B cell (primary cell): ENCODE results near the gene PCSK4. TPM values are rescaled to one million over a fixed set of nuclear protein-coding genes. Genes with fewer than 3 reads are reported as not detected.

Experiments used
- ATAC-seq: fragments of 200-7000 bp; cut with Tn5 transposase; one replicate; pipeline ENCODE4 v1.10.0; 2021; ENCODE audit warnings: low read depth, mild to moderate bottlenecking, moderate number of reproducible peaks, moderate library complexity
- CTCF ChIA-PET: fragments of 350-600 bp; sonication (Branson Sonifier 250); formaldehyde crosslinking; loops from one replicate; lab custom pipeline; 2021; ENCODE audit warnings: antibody characterized with exemption, inconsistent platforms; lab: Charles Lee
- POLR2A ChIA-PET: fragments of 350-600 bp; sonication (Branson Sonifier 250); formaldehyde crosslinking; loops from one replicate; lab custom pipeline; 2021; ENCODE audit warnings: antibody characterized with exemption; lab: Charles Lee
- DNase-seq: peaks from one replicate; pipeline ENCODE4 v3.0.0; 2013
- H2AFZ ChIP-seq: 2 replicates; pipeline ENCODE4 v1.6.1; 2012; ENCODE audit warnings: mild to moderate bottlenecking, low read depth, low read length; ENCODE audit not compliant: insufficient read depth, poor library complexity, severe bottlenecking
- H3K27ac ChIP-seq, 2 donors: 1 replicate in 1 of 2; 2 replicates in 1 of 2; pipeline ENCODE4 v1.5.1; 2012 to 2013; ENCODE audit warnings: low read length in 2 of 2, mild to moderate bottlenecking in 2 of 2, moderate library complexity in 1 of 2
- H3K27me3 ChIP-seq, 4 experiments: fragments of 200-600 bp in 1 of 4; sonication (generic) in 1 of 4; replicated peaks in 1 of 4; 1 replicate in 2 of 4; 2 replicates in 2 of 4; pipeline versions ENCODE4 v1.6.1 to v1.7.0; 2013 to 2016; ENCODE audit warnings: low read length in 3 of 4, mild to moderate bottlenecking in 2 of 4, mixed read lengths in 1 of 4, moderate library complexity in 1 of 4; ENCODE audit not compliant: insufficient read depth in 4 of 4, control insufficient read depth in 3 of 4; ENCODE audit errors: control extremely low read depth in 1 of 4
- H3K36me3 ChIP-seq, 2 experiments: replicated peaks in 1 of 2; 1 replicate in 1 of 2; 2 replicates in 1 of 2; pipeline versions ENCODE4 v1.6.1 to v1.7.1; 2013; ENCODE audit warnings: low read length in 1 of 2; ENCODE audit not compliant: insufficient read depth in 2 of 2, control insufficient read depth in 1 of 2; ENCODE audit errors: control extremely low read depth in 1 of 2, extremely low read depth in 1 of 2
- H3K4me1 ChIP-seq, 2 donors: fragments of 200-600 bp in 1 of 2; sonication (generic) in 1 of 2; 1 replicate in 1 of 2; 2 replicates in 1 of 2; pipeline versions ENCODE4 v1.5.1 to v1.6.1; 2013 to 2017; ENCODE audit warnings: low read length in 2 of 2; ENCODE audit not compliant: control insufficient read depth in 2 of 2, insufficient read depth in 2 of 2
- H3K4me2 ChIP-seq: replicated peaks from 2 replicates; pipeline ENCODE3; 2012; ENCODE audit warnings: mild to moderate bottlenecking, low read depth, low read length; ENCODE audit not compliant: poor library complexity, severe bottlenecking
- H3K4me3 ChIP-seq, 5 experiments: fragments of 200-600 bp in 1 of 5; sonication (generic) in 1 of 5; 1 replicate in 3 of 5; 2 replicates in 2 of 5; pipeline versions ENCODE4 v1.5.1 to v1.7.0; 2011 to 2016; ENCODE audit warnings: low read length in 4 of 5, mild to moderate bottlenecking in 4 of 5, low read depth in 2 of 5, control low read depth in 1 of 5, moderate library complexity in 1 of 5; ENCODE audit not compliant: insufficient read depth in 1 of 5; ENCODE audit errors: control extremely low read depth in 1 of 5, extremely low read depth in 1 of 5
- H3K79me2 ChIP-seq: fragments of 200-600 bp; sonication (generic); one replicate; pipeline ENCODE4 v1.6.0; 2016; ENCODE audit warnings: low read length; ENCODE audit not compliant: control insufficient read depth, insufficient read depth
- H3K9ac ChIP-seq: fragments of 200-600 bp; sonication (generic); 2 replicates; pipeline ENCODE4 v1.6.1; 2017; ENCODE audit warnings: mild to moderate bottlenecking, low read length, moderate library complexity
- H3K9me3 ChIP-seq, 3 donors: one replicate each; pipeline versions ENCODE4 v1.6.1 to v1.7.1; 2013; ENCODE audit warnings: low read length in 2 of 3; ENCODE audit not compliant: control insufficient read depth in 2 of 3, insufficient read depth in 1 of 3; ENCODE audit errors: control extremely low read depth in 1 of 3
- H4K20me1 ChIP-seq: 2 replicates; pipeline ENCODE4 v1.6.0; 2012; ENCODE audit warnings: mild to moderate bottlenecking, low read length; ENCODE audit not compliant: insufficient read depth, control insufficient read depth, poor library complexity, severe bottlenecking
- H3K27ac Mint-ChIP-seq: one replicate; pipeline ENCODE4 v1.8.0; 2021; ENCODE audit warnings: mixed read lengths
- H3K27me3 Mint-ChIP-seq: one replicate; pipeline ENCODE4 v1.8.0; 2021; ENCODE audit warnings: mixed read lengths
- H3K4me1 Mint-ChIP-seq: one replicate; pipeline ENCODE4 v1.8.0; 2021; ENCODE audit warnings: mixed read lengths
- H3K4me3 Mint-ChIP-seq: one replicate; pipeline ENCODE4 v1.8.0; 2021; ENCODE audit warnings: mixed read lengths
- H3K9me3 Mint-ChIP-seq: one replicate; pipeline ENCODE4 v1.8.0; 2022; ENCODE audit warnings: mixed read lengths; ENCODE audit not compliant: insufficient read depth
- EZH2 ChIP-seq: IDR thresholded peaks from 2 replicates; pipeline ENCODE4 v1.6.1; 2012; ENCODE audit warnings: borderline replicate concordance, low read depth, mild to moderate bottlenecking, moderate library complexity, low read length; ENCODE audit not compliant: insufficient read depth, poor library complexity, severe bottlenecking
- WGBS: methylation state at CpG from one replicate; pipeline ENCODE4 v1.1.5; 2013; ENCODE audit warnings: missing lambda C conversion rate; ENCODE audit not compliant: insufficient coverage; 5-methylcytosine and 5-hydroxymethylcytosine counted together
- intact Hi-C: fragments of 100-400 bp; cut with micrococcal nuclease; formaldehyde crosslinking; loops from one replicate; pipeline ENCODE4 v1.10.0; 2022
- polyA plus RNA-seq: library from polyadenylated mRNA; depleted of rRNA; stranded (reverse); fragments of >200 nt; gene quantifications from 2 replicates; pipeline ENCODE4 v1.2.3, GENCODE V29; 2012
- total RNA-seq, 2 donors: library from RNA; stranded (reverse); fragments of 120-200 nt in 1 of 2; gene quantifications; 1 replicate in 1 of 2; 2 replicates in 1 of 2; pipeline versions ENCODE4 v1.2.3 to v1.2.4, GENCODE V29; 2013 to 2022
- TF ChIP-seq, protein P1 (sequence below): fragments of 200-600 bp; IDR thresholded peaks from one replicate; pipeline ENCODE4 v1.8.0; 2022; ENCODE audit warnings: antibody characterized with exemption, mild to moderate bottlenecking

The PCSK4 gene
- total and polyA plus RNA-seq, 2 donors (not counting 1 experiment from before 2014, with no cell fraction given): 1.1 to 1.3 TPM

GRCh38 chr19:1473085-1473851, 16.9 kb downstream of the PCSK4 start:
- H3K4me3 Mint-ChIP-seq: peak overlapping the region; percentile 41

More at GRCh38 chr19:1473085-1473851, 16.9 kb downstream of the PCSK4 start:
- Mint-ChIP-seq H3K27me3 (peaks cover 3% of the 10 kb centered on the region), H3K27ac (no peak overlapping the region), H3K9me3 (no peaks in the 10 kb centered on the region), H3K4me1 (peaks cover 29% of the 10 kb centered on the region)
- Histone ChIP-seq H4K20me1 (peaks cover 75% of the 10 kb centered on the region), H3K4me1 (peaks cover 39 to 44% of the 10 kb centered on the region in 2 donors), H2AFZ (no peak overlapping the region), H3K27ac (no peak overlapping the region), H3K36me3 (peaks cover 0 to 4% of the 10 kb centered on the region in 2 experiments), H3K4me3 (no peak overlapping the region), H3K4me2 (no peak overlapping the region), H3K79me2 (peaks cover 22% of the 10 kb centered on the region), H3K9me3 (peaks cover 0 to 2% (median 0%) of the 10 kb centered on the region in 3 donors), H3K27me3 (peaks cover 0 to 38% (median 13%) of the 10 kb centered on the region in 4 experiments), H3K9ac (no peak overlapping the region)
- TF ChIP-seq EZH2: no peak
- TF ChIP-seq, protein P1, sequence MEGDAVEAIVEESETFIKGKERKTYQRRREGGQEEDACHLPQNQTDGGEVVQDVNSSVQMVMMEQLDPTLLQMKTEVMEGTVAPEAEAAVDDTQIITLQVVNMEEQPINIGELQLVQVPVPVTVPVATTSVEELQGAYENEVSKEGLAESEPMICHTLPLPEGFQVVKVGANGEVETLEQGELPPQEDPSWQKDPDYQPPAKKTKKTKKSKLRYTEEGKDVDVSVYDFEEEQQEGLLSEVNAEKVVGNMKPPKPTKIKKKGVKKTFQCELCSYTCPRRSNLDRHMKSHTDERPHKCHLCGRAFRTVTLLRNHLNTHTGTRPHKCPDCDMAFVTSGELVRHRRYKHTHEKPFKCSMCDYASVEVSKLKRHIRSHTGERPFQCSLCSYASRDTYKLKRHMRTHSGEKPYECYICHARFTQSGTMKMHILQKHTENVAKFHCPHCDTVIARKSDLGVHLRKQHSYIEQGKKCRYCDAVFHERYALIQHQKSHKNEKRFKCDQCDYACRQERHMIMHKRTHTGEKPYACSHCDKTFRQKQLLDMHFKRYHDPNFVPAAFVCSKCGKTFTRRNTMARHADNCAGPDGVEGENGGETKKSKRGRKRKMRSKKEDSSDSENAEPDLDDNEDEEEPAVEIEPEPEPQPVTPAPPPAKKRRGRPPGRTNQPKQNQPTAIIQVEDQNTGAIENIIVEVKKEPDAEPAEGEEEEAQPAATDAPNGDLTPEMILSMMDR: no peak
- DNase-seq (no peak), ATAC-seq (no peak)
- CTCF ChIA-PET: no interaction called here
- WGBS: 85% methylated on average over 16 of the region's 20 CpGs
- POLR2A ChIA-PET: interaction anchor here (1.2 kb wide), 1 partner anchor 11 kb away, joined by 5 read pairs; no protein-coding TSS in a partner anchor
- intact Hi-C loops: no loop called here
